ENCODE results near the gene COL23A1.

Gene COL23A1

DNA sequence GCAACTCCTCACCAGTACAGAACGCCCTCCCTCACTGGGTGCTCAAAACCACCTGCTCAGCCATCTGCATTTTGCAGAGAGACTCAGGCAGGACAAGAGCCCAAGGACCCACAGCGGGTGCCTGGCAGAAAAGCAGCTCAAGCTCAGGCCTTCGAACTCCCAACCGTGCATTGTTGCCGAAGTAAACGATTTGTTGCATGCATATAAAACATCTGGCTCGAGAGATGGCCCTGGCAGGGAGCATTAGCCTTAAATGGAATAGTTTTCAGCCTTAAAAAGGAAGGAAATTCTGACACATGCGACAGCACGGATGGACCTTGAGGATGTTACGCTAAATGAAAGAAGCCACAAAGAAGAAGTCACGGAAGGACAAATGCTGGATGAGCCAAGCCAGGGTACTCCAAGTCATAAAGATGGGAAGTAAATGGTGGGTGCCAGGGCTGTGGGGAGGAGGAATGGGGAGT, 197.2 kb downstream of the COL23A1 start:
- no peak for DNase-seq (ENCODE audit: low read depth)

DNA sequence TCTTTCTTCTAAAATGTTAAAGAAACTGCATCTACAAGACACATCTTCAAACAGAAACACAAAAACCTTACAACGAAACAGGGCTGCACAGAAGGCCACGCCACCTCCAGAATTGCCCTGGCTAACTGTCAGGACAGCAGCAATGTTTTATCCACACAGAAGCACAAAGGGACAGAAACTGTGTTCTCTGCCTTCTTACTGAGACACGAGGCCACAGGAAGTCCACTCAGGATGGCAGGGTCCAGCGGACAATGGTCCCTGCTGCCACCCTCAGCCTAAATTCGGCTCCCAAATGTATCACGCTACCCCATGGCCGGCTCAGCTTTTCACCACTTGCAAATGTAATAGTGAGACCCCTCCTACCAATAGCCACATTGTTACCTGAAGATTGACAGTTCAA, 197.8 kb downstream of the COL23A1 start:
- no peak for DNase-seq (ENCODE audit: low read depth)

DNA sequence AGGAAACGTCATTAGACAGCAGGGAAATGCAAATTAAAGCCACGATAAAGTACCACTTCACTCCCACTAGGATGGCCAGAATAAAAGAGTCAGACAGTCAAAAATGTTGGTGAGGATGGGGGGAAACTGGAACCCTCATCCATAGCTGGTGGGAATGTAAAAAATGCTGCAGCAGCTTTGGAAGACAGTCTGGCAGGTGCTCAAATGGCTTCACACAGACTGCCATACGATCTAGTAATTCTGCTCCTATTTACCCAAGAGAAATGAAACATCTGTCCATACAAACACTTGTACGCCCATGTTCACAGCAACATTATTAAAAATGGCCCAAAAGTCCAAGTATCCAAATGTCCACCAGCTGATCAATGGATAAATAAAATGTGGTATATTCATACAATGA, 198.7 kb downstream of the COL23A1 start:
- DNase-seq (ENCODE audit: low read depth), result no peak

DNA sequence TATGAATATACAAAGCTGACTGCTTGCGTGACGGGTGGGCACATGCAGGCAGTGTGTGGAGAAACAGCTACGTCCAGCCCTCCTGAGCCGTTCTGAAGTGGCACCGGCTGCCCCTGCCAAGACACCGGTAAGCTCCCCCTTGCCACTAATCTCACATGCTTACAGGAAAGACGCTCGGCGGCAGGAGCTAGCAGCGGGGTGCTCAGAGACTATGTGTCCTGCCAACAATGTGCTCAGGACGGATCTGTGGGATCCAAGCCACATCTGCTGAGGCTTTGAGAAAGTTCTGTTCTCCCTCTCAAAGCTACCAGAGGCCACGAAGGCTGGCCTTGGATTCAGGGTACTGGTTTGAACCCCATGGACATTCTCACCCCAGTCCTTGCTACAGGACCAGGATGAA, 200.4 kb downstream of the COL23A1 start:
- no peak for DNase-seq (ENCODE audit: low read depth)

DNA sequence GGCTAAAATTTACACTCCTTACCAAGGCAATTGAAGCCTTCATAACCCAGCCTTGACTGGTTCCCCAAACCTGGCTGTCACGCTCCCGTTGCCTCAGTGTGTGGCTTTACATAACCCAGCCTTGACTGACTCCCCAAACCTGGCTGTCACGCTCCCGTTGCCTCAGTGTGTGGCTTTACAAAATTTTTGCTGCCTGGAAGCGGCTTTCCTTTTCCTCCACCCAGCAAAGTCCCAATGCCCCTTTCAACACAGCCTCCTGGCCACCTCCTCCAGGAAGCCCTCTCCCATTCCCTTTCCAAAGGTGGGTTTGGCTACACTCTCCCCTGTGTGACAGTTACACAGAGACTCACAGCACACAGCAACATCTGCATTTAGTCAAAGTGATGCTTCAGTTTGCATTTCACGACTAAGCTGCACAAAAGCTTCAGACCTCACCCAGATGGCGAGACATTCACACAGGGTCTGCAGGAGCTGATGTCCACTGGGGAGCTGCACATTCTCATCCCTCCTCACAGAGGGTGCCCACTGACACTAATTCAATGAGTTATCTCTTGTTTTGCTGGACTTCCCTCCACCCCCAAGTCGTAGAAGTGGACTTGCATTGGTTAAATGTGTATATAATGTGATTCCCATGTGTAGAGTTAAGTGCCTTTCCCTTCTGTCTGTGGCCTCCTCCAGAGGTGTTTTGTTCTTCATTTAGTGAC, 201.0 kb downstream of the COL23A1 start:
- no peak for DNase-seq (ENCODE audit: low read depth)

DNA sequence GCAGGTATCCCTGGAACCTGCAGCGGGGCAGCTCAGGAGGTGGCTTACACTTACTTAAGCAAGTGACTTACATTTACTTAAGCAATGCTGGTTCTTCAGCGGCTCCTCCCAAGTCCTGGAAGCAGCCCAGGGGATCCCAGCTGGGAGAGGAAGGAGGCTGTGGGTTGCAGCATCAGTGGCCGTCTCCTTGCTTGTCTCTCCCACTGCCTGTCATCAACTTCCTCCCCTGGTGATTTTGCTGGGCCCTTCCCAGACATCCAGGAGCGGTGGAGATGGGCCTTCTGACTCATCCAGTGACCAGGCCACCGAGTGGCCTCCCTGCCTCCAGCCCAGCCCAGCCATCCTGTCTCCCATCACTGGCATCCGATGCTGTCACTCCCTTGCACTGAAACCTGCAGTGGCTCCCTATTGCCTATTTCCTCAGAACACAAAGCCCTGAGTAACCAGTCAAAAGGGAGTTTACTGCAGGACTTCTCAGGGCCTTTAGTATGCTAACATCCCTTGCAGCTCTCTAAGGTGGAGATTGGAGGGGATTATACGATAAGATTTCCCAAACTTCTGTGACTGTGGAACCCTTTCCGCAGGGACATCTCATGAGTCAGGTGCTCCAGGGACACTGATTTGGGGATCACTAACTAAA, 201.7 kb downstream of the COL23A1 start:
- no peak for DNase-seq (ENCODE audit: low read depth)

DNA sequence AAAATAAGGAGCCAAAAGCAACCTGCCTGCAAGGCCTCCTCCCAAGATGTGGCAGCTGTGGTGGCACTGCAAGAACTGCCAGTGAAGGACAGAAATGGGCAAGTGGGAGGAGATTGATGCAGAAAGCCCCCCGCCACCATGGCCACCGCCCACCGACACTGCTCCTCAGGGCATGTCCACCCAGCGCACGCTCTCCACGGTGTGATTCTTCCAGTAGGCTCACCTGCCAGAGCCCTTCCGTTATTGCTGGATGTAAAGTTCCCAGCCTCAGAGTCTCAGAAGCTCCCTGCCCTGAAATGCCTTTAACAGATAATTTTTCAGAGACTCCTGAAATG, 202.4 kb downstream of the COL23A1 start:
- DNase-seq (ENCODE audit: low read depth), result no peak

DNA sequence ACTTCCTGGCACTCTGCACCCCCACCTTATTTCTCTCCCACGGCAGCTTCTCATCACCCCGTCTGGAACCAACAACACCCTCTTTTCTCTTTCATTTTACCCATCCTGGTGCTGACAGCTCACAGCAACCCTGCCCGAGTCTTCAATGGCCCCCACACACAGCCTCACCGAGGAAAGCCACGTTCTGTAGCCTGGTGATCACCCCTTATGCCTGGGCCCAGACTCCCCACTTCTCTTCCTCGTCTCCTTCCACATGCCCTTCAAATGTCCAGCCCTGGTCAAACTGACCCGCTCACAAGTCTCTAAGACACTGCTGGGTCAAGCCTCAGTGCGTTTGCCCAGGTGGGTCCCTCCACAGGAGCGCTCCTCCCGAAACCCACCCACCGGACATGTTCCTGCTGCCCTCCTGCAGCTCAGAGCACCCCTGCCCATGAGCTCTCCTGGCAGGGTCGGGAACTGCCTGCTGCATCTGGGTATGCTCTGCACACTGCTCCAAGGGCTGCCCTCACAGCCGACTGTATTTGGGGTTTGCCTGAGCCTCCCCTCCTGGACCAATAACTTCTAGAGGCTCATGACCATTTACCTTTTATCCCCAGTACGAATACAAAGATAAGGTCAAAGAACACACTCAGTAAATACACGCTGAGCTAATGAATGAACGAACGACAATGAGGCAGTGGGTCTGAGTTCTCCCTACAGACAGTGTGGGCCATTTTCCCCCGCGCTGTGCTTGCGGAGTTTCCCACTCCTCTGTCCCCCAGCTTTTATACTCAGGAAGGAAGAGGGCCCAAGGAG, 202.9 kb downstream of the COL23A1 start:
- DNase-seq (ENCODE audit: low read depth), result no peak

DNA sequence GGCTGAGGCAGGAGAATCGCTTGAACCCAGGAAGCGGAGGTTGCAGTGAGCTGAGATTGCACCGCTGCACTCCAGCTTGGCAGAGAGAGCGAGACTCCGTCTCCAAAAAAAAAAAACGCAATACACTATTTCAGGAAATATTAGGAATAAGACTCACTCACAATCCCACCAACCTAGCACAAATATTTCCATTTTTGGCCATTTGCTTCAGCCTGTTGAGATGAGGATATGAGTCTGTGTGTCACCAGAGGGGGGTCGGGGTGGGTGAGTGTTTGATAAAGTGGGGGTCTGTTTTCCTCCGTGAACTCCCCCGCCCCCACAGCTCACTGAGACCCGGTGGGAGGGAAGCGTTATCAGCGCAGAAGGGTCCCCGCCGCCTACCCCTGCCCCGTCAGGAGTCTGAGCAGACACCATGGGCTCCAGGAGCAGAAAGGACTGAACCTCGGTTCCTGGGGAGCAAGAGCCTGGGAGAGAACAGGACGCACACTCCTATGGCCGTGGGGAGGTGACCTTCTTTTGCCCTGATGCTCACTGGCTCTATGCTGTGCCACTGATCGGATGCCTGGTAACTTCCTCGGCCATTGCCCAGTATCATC, 203.8 kb downstream of the COL23A1 start:
- DNase-seq (ENCODE audit: low read depth), result no peak

DNA sequence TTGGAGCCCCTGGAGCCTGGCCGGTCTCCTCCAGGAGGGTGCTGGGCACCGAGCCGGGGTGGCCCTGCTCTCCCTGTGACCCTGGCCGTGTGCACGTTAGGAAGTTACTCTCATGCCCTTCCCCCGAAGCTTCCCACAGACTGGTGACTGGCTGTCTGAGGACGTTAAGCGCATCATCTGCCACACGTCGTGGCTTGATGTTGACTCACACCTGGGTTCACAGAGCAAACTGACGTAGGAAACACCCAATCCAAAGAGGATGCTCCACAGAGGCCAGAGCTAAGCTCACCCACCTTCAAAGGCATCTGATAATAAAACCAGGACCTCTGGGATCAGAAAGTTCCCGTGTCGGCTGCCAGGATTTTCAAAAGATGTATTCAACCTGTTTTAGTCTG, 204.7 kb downstream of the COL23A1 start:
- no peak for DNase-seq (ENCODE audit: low read depth)

DNA sequence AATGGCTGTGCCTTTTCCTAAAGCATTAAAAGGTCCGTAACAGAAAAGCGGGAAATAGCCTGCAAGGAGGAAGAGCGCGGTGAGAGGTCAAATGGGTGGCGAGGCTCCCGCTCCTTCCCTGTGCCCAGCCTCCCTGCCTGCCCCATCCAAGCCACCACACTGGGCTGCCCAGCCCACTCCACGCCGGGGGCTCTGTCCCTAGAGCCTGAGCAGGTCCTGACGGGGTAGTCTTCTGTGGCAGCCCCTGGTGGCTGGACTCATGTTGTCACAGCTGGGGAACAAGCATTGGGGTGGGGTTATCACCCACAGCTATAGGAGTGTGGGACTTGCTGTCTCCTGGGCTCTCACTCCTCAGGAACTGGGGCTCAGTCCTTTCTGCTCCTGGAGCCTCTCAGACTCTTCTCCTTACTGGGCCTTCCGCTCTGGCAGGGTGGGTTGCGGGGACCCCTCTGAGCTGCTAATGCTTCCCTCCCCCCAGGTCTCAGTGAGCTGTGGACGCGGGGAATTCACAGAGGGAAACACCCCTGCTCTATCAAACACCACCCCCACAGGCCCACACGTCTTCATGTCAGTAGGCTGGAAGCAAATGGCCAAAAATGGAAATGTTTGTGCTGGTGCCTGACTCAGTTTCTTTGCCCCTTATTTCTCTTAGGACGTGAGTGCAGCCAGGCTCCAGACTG, 205.2 kb downstream of the COL23A1 start:
- no peak for DNase-seq (ENCODE audit: low read depth)

DNA sequence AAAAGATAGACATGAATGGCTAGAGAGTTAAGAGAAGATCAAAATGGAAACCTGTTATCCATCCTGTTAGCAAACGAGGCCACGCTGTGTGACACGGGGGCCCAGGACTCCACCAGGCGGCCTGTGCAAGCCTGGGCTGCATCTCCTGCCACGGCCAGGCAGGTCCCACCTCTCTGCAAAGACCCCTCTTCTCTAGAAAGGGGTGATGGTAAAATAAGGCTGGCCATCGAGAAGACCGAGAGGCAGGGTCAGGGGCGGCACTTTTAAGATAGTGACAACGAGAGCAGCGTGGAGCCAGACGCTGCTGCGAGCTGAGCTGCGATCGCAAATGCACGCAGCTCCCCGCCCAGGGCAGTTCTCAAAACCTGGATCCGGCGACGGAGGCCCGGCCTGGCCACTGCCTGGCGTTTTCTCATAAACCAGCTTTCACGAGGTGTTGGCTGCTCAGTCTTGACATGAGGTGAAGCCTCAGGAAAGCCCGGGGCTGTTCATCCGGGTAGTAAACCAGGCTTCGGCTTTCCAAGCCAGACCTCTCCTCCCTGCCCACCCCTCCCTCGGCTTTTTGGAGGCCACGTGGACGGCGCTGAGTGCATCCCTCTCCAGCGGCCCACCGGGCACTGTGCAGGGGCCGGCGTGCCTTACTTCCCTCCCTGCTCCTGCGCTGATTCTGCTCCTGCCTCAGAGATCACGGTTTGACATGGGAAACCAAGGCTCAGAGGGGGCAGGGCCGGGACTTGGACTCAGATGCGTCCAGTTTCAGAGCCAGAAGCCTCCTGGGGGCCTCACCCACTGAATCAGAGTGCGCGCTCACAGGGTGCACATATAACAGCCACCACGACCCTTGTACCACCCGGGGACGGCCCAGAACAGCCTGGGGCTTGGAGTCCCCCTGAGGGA, 206.0 kb downstream of the COL23A1 start:
- no peak for DNase-seq (ENCODE audit: low read depth)

DNA sequence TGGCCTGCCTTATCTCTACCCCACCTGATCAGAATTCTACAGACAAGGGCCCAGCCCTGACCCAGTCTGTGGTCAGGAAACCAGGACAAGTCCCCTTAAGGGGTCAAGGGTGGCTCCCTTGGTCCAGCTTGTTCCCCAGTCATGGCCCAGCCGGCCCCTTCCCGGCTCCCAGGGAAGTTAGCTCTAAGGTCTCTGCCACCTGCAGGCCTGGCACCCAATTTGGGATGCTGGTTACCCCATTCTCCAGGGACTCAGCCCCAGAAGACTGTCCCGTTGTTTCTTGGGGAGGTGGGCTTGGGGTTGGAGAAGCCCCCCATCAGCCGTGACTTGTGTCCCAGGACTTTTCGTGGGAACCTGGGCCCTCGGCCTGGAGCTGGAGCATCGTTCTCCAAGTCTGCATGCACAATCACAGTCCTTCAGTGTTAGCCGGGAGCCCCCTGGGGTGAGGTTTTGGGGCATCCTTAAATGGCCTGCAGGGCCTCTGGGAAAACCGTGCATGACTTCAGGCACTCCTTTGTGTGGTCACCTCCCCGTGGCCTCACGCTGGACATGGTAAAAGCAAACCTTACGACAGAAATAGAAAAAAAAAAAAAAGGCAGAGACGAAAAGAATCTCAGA, 206.8 kb downstream of the COL23A1 start:
- DNase-seq (ENCODE audit: low read depth), result no peak

DNA sequence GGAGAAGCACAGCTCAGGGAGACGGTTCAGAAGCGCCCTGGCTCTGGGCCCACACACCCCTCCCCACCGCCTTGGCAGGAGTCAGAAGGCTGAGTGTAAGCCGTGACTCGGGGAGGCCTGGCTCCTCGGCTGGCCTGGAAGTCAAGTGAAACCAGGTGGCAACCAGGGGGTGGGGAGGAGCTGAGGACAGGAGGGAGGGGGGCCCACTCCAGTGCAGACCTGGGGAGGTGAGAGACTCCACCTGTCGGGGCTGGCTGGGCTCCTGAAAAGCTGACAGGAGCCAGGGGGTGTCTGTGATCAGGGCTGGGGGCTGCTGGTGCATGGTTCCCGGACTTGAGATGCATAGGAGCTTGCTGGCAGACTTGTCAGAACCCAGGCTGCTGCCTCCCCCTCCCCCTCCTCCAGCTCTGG, 207.4 kb downstream of the COL23A1 start:
- DNase-seq (ENCODE audit: low read depth), result no peak

DNA sequence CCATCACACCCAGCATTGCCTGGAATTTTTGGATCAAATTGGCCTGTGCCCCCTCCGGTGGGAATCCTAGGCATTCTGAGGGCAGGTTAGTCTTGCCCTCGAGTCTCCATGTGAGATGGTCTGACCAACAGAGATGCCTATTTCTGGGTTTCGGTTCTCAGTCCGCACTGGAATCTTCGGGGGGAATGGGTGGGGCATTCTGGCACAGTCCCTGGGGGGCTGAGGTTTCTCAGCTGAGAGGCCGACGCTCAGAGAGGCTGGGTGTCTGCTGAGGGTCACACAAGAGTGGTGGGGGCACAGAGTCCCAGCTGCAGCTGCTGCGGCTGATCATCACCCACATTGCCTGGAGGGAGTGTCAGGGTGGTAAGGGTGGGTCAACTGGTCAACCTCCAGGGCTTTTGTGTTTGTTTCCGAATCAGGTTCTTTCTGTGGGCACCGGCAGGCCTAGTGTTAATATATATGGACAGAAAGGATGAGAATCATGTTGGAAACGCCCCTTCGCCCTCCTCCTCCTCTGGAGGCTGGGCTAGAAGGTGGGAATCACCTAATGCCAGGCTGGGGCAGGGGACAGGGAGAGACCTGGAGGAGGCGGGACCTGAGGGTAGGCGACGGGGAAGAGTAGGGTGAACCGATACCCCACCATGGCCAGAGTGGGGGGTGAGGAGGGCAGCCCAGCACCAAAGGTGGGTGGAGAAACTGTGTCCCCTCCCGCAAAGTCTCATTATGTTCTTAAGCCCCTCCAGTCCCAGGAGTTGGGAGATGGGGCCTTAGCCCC, 208.1 kb downstream of the COL23A1 start:
- DNase-seq (ENCODE audit: low read depth), result no peak

DNA sequence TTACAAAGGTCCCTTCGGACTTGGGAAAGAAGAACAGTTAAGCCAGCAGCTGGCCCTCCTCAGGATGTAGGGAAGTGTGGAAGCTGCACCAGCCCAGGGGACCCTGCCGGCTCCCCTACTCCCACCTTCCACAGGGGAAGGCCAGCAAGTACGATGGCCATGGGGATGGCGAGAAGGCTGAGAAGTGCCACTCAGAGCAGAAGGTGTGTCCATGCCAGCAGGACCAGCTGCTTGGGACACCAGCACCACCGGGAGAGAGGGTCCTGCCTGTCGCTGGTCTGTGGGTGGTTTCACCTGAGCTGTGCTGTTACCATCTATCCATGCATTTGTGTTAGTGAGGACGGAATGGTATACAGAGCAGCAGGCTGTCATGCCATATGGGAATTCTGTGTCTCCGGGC, 209.0 kb downstream of the COL23A1 start:
- DNase-seq (ENCODE audit: low read depth), result no peak

DNA sequence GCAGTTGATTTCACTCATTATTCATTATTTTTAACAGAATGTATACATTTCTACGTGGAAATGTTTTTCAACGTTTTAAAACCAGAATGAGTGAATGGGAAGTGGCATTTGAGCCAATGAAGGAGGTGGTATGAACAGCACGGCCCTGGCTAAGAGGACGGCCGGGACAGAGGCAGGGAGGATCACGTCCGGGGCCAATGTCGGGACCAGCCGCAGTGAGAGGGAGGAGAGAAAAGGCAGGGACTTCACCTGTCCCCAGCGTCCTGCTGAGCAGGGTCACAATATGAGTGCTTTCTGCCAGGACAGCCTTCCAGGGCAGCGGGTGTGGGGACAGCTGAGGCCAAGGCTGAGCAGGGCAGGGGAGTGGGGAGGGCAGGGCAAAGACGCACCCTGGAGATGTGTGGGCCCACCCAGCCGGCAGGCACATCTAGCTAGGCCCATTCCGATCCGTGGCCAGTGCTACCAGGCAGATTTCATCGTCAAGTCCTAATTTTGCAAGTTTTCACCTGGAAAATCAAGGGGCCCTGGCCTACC, 209.6 kb downstream of the COL23A1 start:
- DNase-seq (ENCODE audit: low read depth), result no peak

DNA sequence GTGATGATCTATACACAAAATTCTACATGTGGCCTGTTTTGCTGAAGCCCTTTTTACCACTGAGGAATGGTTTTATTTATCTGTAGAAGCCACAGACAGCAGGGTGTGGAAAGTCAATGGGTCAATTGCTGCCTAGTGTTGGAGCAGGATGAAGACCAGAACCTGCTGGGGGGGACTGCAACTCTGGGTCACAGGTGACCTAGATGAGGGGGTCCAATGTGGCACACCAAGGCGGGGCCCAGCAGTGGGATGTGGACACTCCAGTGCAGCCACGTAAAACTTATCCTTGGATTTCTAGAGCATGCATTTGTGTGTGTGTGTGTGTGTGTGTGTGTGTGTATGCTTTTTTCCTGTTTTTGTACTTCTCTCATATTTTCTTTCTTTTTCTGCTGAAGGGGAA, 210.1 kb downstream of the COL23A1 start:
- DNase-seq (ENCODE audit: low read depth), result no peak
